ENCODE measurements around the gene LARGE2. TPM values are rescaled to one million over a fixed set of nuclear protein-coding genes. Genes with fewer than 3 reads are reported as not detected.

LARGE2 gene
- total and polyA plus RNA-seq, 10 donors = 2.5 to 18.8 (median 6.2) TPM

DNA sequence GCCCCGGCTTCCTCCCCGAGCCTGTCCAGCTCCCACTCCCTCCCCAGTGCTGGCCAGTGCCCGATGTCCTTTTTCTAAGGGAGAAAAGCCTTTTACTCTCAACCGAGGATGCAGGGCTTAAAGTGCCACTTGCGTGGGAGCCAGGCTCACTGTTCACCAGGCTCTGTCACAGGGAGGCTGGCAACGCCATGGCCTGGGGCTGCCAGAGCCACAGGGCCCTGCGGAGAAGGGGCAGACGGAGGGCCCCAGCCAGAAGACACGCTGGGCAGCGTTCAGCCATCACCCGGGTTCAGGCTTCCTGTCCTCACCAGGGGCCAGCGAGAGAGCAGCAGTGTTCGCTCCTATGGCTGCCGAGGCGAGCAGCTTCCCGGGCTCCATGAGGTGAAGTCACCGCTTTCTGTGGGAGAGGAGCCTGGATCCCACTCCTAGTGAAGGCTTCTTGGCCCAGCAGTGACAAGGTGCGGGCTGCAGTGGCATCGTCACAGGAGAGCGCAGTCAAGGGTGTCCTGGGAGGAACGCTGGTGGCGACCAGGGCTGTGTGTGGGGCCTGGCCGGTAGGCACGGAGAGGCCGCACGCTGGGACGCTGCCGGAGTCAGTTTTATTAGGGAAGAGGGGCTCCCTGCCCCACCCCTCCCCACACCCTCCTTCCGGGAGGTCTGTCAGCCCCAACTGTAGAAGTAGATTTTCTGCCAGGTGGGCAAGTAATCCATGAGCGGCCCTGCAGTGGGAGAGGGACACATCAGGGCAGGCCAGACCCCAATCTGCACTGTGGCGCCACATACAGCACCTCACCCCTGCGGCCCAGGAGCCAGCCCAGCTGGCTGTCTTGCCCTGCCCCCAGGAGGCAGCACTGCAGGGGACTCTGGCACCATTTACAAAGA is 12.6 kb upstream of the LARGE2 start:
- no peaks in the 10 kb centered on the region for H3K9me3 ChIP-seq
- H3K4me1 ChIP-seq = peaks cover 0 to 38% (median 11%) of the 10 kb centered on the region in 6 donors
- DNase-seq = no peak
- no peaks in the 10 kb centered on the region for H3K27me3 ChIP-seq (replicated peaks in 1 of 7)
- TF ChIP-seq POLR2A (IDR thresholded peaks at IDR 0.05) (no peak), POLR2AphosphoS5 (IDR thresholded peaks at IDR 0.05) (peak in 1 of 3 donors; percentile 57)
- TF ChIP-seq, protein P1, sequence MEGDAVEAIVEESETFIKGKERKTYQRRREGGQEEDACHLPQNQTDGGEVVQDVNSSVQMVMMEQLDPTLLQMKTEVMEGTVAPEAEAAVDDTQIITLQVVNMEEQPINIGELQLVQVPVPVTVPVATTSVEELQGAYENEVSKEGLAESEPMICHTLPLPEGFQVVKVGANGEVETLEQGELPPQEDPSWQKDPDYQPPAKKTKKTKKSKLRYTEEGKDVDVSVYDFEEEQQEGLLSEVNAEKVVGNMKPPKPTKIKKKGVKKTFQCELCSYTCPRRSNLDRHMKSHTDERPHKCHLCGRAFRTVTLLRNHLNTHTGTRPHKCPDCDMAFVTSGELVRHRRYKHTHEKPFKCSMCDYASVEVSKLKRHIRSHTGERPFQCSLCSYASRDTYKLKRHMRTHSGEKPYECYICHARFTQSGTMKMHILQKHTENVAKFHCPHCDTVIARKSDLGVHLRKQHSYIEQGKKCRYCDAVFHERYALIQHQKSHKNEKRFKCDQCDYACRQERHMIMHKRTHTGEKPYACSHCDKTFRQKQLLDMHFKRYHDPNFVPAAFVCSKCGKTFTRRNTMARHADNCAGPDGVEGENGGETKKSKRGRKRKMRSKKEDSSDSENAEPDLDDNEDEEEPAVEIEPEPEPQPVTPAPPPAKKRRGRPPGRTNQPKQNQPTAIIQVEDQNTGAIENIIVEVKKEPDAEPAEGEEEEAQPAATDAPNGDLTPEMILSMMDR (IDR thresholded peaks at IDR 0.05 in 8 of 11, conservative IDR thresholded peaks at IDR 0.05 in 3 of 11) = no peak
- no peak overlapping the region for H3K4me3 ChIP-seq
- intact Hi-C loops (cut with DNase I; ENCODE audit: low total_unique reads) = no loop called here
- H3K36me3 ChIP-seq = peaks cover 2 to 62% (median 59%) of the 10 kb centered on the region in 6 donors
- no peak overlapping the region for H3K27ac ChIP-seq
- WGBS, 5 donors = 90 to 95% (median 93%) methylated on average over 24 to 32 of the region's 32 CpGs

DNA sequence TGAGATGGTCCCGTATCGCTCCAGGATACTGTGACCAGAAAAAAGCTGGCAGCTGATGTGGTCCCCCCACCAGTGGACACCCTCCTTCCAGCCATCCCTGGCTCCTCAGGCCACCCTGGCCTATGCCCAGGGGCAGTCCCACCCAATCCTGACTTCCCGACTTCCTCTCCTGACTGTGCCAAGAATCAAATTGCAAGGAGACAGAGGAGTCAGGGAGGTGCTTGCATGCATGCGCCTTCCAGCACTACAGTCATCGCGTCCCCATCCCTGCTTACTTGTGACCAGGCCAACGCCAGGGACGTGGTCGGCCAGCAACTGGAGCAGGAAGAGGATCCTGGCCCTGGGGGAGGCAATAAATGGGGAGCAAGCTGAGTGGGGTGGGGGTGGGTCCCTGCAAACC is 11.8 kb upstream of the LARGE2 start:
- DNase-seq = no peak
- H3K27ac ChIP-seq = no peak overlapping the region
- H3K4me3 ChIP-seq = no peak overlapping the region
- peaks cover 0 to 42% (median 13%) of the 10 kb centered on the region in 6 donors for H3K4me1 ChIP-seq
- no peaks in the 10 kb centered on the region for H3K27me3 ChIP-seq (replicated peaks in 1 of 7)
- no peaks in the 10 kb centered on the region for H3K9me3 ChIP-seq
- intact Hi-C loops (cut with DNase I; ENCODE audit: low total_unique reads) = no loop called here
- TF ChIP-seq POLR2A (IDR thresholded peaks at IDR 0.05) = no peak
- TF ChIP-seq, protein P1 (IDR thresholded peaks at IDR 0.05 in 8 of 11, conservative IDR thresholded peaks at IDR 0.05 in 3 of 11) = no peak
- no peak for TF ChIP-seq POLR2AphosphoS5 (IDR thresholded peaks at IDR 0.05)
- WGBS, 5 donors = 89 to 93% (median 91%) methylated on average over 9 of the region's 9 CpGs
- H3K36me3 ChIP-seq = peaks cover 2 to 70% (median 66%) of the 10 kb centered on the region in 6 donors

DNA sequence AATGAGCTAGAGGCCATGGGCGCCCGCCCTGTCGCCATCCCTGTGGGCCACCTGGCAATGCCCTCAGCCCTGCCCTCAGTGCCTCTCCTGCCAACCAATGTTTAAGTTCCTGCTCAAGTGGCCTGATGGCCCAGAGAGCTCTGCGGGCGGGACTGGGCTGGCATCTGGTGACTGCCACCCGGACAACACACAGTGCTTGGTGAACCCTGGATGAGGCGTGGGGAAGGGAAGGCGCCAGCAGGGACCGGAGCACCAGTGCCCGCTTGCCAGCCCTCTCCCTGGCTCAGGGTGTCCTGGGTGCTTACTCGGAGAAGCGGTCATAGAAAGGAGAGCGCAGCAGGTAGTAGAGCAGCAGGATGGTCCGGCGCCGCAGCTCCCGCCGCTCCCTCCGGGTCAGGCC is 8.9 kb upstream of the LARGE2 start:
- TF ChIP-seq, protein P1 (IDR thresholded peaks at IDR 0.05 in 8 of 11, conservative IDR thresholded peaks at IDR 0.05 in 3 of 11) = no peak
- TF ChIP-seq POLR2A (IDR thresholded peaks at IDR 0.05) (no peak), POLR2AphosphoS5 (IDR thresholded peaks at IDR 0.05) (no peak)
- Histone ChIP-seq H3K4me3 (no peak overlapping the region), H3K9me3 (no peaks in the 10 kb centered on the region), H3K36me3 (peaks cover 2 to 78% (median 67%) of the 10 kb centered on the region in 6 donors), H3K4me1 (peaks cover 10 to 41% (median 17%) of the 10 kb centered on the region in 6 donors), H3K27ac (no peak overlapping the region), H3K27me3 (replicated peaks in 1 of 7) (no peaks in the 10 kb centered on the region)
- no peak for DNase-seq
- intact Hi-C loops (cut with DNase I; ENCODE audit: low total_unique reads) = no loop called here
- WGBS, 5 donors = 89 to 97% (median 96%) methylated on average over 12 to 19 of the region's 19 CpGs

DNA sequence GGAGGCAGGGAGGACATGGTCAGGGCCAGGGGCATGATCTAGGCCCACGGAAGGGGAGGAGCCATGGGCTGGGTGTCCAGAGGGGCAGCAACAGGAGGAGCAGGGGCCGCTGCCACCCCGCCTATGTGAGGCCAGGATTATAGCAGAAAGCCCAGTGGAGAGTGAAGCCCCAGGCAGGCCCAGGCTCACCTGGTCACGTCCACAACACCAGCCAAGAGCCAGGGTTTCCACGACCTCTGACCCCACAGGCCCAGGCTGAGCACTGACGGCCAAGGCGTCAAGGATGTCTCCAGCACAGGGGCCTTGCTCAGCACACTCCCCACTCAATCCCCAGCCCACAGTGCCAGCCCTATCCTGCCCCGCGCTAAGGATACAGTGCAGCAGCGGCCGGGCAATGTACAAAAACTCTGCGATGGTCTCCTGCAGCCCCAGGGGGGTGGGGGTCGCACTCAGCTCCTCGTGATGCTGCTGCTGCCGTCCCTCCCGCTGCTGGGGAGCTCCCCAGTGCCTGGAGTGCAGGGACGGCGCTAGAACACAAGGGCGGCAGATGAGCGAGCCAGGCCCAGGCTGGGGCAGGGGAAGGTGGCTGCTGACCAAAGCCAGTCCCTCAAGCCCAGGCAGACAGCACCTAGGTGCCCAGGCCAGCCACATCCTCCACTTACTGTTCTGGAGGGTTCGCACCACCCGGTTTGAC is 8.4 kb upstream of the LARGE2 start:
- DNase-seq = no peak
- 86 to 93% (median 89%) methylated on average over 16 to 22 of the region's 22 CpGs for WGBS, 5 donors
- H3K27me3 ChIP-seq (replicated peaks in 1 of 7) = no peaks in the 10 kb centered on the region
- H3K27ac ChIP-seq = no peak overlapping the region
- no peak overlapping the region for H3K4me3 ChIP-seq
- no peaks in the 10 kb centered on the region for H3K9me3 ChIP-seq
- no peak for TF ChIP-seq POLR2AphosphoS5 (IDR thresholded peaks at IDR 0.05)
- TF ChIP-seq, protein P1 (IDR thresholded peaks at IDR 0.05 in 8 of 11, conservative IDR thresholded peaks at IDR 0.05 in 3 of 11) = no peak
- peaks cover 2 to 73% (median 66%) of the 10 kb centered on the region in 6 donors for H3K36me3 ChIP-seq
- intact Hi-C loops (cut with DNase I; ENCODE audit: low total_unique reads) = no loop called here
- H3K4me1 ChIP-seq = peaks cover 13 to 47% (median 22%) of the 10 kb centered on the region in 6 donors
